Measurements from ENCODE around the gene SND1.

The SND1 gene

DNA sequence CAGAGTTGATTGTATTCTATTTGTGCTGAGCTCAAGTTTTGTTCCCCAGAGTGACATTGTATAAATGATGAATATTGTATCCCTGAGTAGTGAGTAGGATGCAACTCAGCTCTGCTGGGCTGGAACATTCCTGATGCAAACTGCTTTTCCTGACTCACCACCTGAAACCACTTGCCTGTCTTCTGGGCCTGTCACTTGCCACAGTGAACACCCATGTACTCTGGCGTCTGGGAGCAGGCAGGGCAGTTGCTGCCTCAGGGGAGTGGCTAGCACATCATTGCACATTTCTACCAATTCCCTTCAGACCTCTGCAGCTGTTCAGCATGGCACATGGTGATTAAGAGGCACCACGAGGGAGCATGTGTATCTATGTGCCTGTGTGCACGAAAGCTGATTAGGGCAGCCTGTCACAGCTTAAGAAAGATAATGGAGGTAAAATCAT is 157.3 kb downstream of the SND1 start:
- DNase-seq (ENCODE audit: low read depth), result peak; percentile 66
- TF ChIP-seq, protein P1, sequence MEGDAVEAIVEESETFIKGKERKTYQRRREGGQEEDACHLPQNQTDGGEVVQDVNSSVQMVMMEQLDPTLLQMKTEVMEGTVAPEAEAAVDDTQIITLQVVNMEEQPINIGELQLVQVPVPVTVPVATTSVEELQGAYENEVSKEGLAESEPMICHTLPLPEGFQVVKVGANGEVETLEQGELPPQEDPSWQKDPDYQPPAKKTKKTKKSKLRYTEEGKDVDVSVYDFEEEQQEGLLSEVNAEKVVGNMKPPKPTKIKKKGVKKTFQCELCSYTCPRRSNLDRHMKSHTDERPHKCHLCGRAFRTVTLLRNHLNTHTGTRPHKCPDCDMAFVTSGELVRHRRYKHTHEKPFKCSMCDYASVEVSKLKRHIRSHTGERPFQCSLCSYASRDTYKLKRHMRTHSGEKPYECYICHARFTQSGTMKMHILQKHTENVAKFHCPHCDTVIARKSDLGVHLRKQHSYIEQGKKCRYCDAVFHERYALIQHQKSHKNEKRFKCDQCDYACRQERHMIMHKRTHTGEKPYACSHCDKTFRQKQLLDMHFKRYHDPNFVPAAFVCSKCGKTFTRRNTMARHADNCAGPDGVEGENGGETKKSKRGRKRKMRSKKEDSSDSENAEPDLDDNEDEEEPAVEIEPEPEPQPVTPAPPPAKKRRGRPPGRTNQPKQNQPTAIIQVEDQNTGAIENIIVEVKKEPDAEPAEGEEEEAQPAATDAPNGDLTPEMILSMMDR (conservative IDR thresholded peaks at IDR 0.05; ENCODE audit: low read length), result no peak
- no peak overlapping the region for H3K4me3 ChIP-seq (ENCODE audit: low read length)

DNA sequence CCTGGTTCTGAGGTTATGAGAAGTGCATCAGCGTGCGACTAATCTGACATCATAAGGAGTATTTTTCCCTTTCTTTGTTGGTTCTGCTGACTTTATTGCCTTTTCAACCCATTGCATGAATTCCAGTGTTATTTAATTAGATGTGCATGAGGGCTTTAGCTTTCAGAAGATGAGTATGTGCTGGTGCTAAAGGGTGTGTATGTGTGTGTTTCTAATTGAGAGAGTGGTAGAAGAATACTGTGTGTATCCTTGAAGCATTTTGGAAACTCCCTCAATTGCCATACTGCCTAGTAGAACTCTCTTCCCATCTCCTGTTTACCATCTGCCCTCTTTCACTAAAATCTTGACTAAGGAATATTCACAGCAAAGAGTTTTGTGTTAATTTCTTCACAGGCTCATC is 158.1 kb downstream of the SND1 start:
- no peak for DNase-seq (ENCODE audit: low read depth)
- no peak overlapping the region for H3K4me3 ChIP-seq (ENCODE audit: low read length)
- TF ChIP-seq, protein P1 (conservative IDR thresholded peaks at IDR 0.05; ENCODE audit: low read length), result no peak

DNA sequence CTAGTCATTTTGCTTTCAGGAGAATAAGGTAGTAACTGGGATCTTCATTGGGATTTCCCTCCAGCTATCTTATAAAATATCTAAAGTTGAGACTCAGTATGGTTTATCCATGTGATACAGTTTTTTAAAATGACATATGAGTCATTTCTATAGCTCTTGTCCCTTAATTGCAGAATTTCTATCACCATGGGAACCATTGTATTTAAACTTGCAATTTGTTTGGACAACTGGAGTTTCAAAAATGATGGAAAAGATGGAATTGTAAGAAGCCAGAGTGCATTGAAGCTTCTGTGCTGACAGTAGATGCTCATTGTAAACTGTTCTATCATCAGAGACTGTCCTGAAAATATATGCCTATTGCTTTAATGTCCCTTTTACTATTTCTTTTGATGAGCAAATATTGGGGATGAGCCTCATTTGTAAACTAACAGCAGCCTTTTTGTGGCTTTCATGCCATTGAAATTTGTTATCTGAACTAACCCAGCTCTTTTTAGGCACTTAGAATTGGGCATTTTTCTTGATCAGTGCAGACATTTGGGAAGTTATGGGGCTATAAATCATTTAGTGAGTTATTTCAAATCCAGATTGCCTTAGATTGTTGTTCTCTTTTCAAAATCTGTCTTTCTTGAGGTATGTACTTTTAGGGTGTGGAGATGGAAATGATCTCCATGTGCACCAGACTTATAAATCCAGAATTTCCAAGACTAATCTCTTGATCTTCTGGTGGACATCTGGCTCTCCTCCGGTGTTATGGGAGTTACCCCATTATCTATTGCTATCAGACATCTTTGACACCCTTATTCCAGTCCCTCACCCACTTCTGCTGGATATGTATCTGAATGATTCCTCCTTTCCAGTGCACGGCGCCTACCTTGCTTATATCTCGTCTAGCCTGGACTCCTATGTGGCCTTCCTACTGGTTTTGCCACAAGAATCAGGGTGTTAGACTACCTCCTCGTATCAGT is 159.0 kb downstream of the SND1 start:
- H3K4me3 ChIP-seq (ENCODE audit: low read length), result no peak overlapping the region
- no peak for DNase-seq (ENCODE audit: low read depth)
- TF ChIP-seq, protein P1 (conservative IDR thresholded peaks at IDR 0.05; ENCODE audit: low read length), result no peak

DNA sequence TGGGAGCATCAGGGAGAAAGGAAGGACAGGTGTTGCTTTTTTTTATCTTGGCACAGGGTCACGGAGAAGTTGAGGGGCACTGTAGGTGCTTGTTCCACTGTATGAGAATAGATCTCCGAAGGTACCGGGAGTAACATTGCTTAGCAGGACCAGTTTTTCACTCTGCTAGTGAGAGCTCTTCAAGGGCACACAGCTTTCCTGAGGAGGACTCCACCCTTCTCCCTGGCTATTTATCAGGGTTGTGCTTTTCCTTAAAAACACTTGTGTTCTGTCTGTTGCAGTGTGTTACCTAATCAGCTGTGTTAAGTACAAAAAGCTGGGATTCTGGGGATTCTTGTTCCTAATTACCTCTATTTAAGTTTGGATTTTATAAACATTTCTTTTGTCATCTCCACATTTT is 160.5 kb downstream of the SND1 start:
- DNase-seq (ENCODE audit: low read depth), result no peak
- TF ChIP-seq, protein P1 (conservative IDR thresholded peaks at IDR 0.05; ENCODE audit: low read length), result no peak
- no peak overlapping the region for H3K4me3 ChIP-seq (ENCODE audit: low read length)

DNA sequence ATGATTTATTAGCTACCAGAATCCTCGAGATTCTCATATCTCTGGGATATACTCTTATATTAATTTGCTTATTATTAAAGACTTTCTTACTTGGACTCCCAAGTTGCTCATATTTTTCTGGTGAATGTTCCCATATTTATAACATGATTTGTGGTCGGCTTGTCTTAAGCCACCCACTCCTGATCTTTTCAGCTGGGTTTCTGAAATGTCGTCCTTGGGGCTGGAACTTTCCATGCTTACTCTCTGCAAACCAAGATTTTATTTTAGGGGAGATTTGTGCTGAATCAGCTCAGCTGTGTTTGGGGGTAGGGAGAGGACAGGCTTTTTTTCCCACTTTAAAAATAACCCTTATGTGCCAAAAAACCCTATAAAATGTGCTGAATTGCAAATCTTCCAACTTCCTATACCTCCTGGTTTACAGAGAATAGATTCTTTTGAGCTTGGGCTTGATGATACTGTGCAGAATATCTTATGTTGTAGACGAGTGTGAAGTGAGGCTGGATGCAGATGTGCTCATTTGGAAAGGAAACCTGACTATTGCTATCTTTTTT is 162.1 kb downstream of the SND1 start:
- DNase-seq (ENCODE audit: low read depth), result no peak
- no peak overlapping the region for H3K4me3 ChIP-seq (ENCODE audit: low read length)
- TF ChIP-seq, protein P1 (conservative IDR thresholded peaks at IDR 0.05; ENCODE audit: low read length), result no peak

DNA sequence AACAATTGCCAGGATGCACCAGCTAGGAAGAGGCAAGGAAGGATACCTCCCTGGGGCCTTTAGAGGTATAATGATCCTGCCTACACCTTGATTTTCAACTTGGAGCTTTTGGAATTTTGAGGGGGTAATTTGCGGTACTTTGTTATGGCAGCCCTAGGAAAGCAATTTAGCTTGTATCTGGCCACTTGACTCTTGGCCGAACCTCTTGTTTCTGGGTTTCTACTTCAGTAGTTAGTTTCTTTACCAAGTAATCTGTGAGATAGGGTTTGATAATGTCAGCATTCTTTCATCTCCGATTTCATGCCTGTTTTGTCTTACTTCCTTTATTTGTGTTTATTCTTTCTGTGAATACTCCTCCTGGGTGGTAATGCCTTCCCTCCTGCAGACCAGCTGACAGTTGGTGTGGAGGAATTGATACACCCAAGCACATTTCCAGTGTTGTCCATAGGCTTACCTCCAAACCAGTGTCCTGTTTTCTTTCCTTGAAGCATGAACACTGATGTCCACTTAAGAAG is 163.7 kb downstream of the SND1 start:
- DNase-seq (ENCODE audit: low read depth), result no peak
- TF ChIP-seq, protein P1 (conservative IDR thresholded peaks at IDR 0.05; ENCODE audit: low read length), result no peak
- no peak overlapping the region for H3K4me3 ChIP-seq (ENCODE audit: low read length)
